Measurements from ENCODE around the gene FZD7. TPM values are rescaled to one million over a fixed set of nuclear protein-coding genes. Genes with fewer than 3 reads are reported as not detected.

FZD7 gene
- total RNA-seq, 2 donors from 2014 or later, result 0.67 to 1.6 TPM

DNA sequence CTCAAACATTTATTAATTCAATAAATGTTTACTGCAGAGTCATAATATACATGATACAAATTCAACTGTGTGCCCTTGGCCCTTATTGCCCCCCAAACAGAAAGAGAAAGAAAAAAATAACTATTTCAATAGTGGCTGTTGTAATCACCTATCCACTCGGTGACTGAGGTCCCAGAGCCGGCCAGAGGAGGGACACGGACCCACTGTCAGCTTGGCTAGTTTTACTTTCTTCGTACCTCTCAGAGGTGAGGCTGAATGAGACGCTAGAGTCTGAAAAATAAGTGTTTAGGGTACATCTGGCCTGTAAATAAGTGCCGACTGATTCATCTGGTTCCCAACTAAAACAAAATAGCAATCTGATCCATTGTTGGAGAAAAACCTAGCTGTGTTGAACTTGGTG, 31.3 kb upstream of the FZD7 start:
- no peaks in the 10 kb centered on the region for H3K36me3 Mint-ChIP-seq
- no peak overlapping the region for H3K4me3 Mint-ChIP-seq

GRCh38 chr2:202005272-202005887, 28.3 kb upstream of the FZD7 start:
- H3K27ac Mint-ChIP-seq, result no peak overlapping the region
- no peaks in the 10 kb centered on the region for H3K9me3 Mint-ChIP-seq
- no peak for DNase-seq (ENCODE audit: low spot score)
- peaks cover 6 to 18% of the 10 kb centered on the region in 2 donors for H3K27me3 Mint-ChIP-seq
- ATAC-seq, result no peak
- no peaks in the 10 kb centered on the region for H3K36me3 Mint-ChIP-seq
- H3K4me3 Mint-ChIP-seq, result no peak overlapping the region
- no peaks in the 10 kb centered on the region for H3K4me1 Mint-ChIP-seq (ENCODE audit: low read depth in 2 of 2)

More for the DNA sequence above, 31.3 kb upstream of the FZD7 start:
- no peak for ATAC-seq
- H3K9me3 Mint-ChIP-seq, result no peaks in the 10 kb centered on the region
- no peaks in the 10 kb centered on the region for H3K4me1 Mint-ChIP-seq (ENCODE audit: low read depth in 2 of 2)
- H3K27ac Mint-ChIP-seq, result no peak overlapping the region
- no peak for DNase-seq (ENCODE audit: low spot score)
- H3K27me3 Mint-ChIP-seq, result peaks cover 10% of the 10 kb centered on the region in 2 donors

- Mint-ChIP-seq H3K27ac (no peak overlapping the region), H3K36me3 (no peaks in the 10 kb centered on the region), H3K27me3 (peaks cover 8 to 26% of the 10 kb centered on the region in 2 donors), H3K4me1 (ENCODE audit: low read depth in 2 of 2) (no peaks in the 10 kb centered on the region), H3K4me3 (no peak overlapping the region), H3K9me3 (no peaks in the 10 kb centered on the region)
- DNase-seq (ENCODE audit: low spot score) (no peak), ATAC-seq (no peak)
Measured at GRCh38 chr2:202006301-202006700, 27.4 kb upstream of the FZD7 start.

DNA sequence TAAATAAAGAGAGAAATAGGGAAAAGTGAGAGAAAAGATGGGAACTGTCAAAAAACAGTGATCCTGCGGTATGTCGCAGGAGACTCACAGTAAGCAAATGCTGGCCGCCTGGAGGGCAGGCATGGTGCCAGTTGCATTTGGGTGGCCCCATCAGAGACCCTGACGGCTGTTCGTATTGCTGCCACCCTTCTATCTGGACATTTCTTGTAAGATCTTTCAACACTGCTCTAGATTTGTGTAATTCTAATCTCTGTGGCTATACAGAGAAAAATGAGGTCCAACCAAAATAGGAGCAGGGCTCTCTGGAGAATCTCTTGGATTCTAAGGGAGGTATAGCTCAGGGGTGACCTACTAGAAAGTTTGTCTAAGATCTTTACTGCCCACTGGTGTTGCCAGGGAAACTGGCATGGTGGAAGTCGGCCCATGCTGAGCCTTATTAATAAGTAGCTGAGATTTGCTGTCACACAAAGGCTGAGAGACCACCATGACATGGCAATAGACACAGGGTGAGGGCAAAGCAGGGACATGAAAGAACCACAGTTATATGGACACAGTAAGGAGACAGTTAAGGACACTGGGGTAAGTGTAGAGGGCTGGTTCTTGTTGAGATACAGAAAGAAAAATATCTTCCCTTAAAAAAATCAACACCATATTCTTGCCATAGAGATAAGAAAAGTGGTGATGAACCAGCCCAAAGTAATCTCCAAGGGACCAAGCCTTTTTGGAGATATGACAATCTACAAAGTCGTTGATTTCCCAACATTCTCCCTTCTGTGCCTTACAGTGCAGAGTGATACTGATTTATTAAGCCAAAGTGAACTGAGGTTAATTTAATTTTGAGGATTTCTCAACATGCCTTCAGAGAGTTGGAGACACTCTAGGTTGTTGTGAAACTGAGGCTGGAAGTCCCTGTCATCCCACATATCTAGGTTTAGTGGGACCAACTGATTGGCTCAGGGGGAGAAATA, 26.4 kb upstream of the FZD7 start:
- Mint-ChIP-seq H3K36me3 (no peaks in the 10 kb centered on the region), H3K27ac (no peak overlapping the region), H3K4me1 (ENCODE audit: low read depth in 2 of 2) (no peaks in the 10 kb centered on the region), H3K9me3 (no peaks in the 10 kb centered on the region), H3K4me3 (no peak overlapping the region), H3K27me3 (peaks cover 13 to 36% of the 10 kb centered on the region in 2 donors)
- peak; percentile 36 to 49 for ATAC-seq
- DNase-seq (ENCODE audit: low spot score), result no peak

GRCh38 chr2:202007983-202008354, 25.7 kb upstream of the FZD7 start:
- no peak overlapping the region for H3K27ac Mint-ChIP-seq
- H3K27me3 Mint-ChIP-seq, result peaks cover 13 to 42% of the 10 kb centered on the region in 2 donors
- H3K9me3 Mint-ChIP-seq, result no peaks in the 10 kb centered on the region
- ATAC-seq, result no peak
- no peak for DNase-seq (ENCODE audit: low spot score)
- H3K4me1 Mint-ChIP-seq (ENCODE audit: low read depth in 2 of 2), result no peaks in the 10 kb centered on the region
- H3K4me3 Mint-ChIP-seq, result no peak overlapping the region
- no peaks in the 10 kb centered on the region for H3K36me3 Mint-ChIP-seq

GRCh38 chr2:202009019-202009481, 24.6 kb upstream of the FZD7 start:
- Mint-ChIP-seq H3K4me1 (ENCODE audit: low read depth in 2 of 2) (no peaks in the 10 kb centered on the region), H3K27me3 (peaks cover 13 to 42% of the 10 kb centered on the region in 2 donors), H3K36me3 (no peaks in the 10 kb centered on the region), H3K4me3 (no peak overlapping the region), H3K27ac (no peak overlapping the region), H3K9me3 (no peaks in the 10 kb centered on the region)
- DNase-seq (ENCODE audit: low spot score), result no peak
- no peak for ATAC-seq

- Mint-ChIP-seq H3K27ac (no peak overlapping the region), H3K9me3 (no peaks in the 10 kb centered on the region), H3K36me3 (no peaks in the 10 kb centered on the region), H3K4me3 (no peak overlapping the region), H3K27me3 (peaks cover 13 to 47% of the 10 kb centered on the region in 2 donors), H3K4me1 (ENCODE audit: low read depth in 2 of 2) (no peaks in the 10 kb centered on the region)
- ATAC-seq (no peak), DNase-seq (ENCODE audit: low spot score) (no peak)
Measured at GRCh38 chr2:202009581-202009980, 24.1 kb upstream of the FZD7 start.

DNA sequence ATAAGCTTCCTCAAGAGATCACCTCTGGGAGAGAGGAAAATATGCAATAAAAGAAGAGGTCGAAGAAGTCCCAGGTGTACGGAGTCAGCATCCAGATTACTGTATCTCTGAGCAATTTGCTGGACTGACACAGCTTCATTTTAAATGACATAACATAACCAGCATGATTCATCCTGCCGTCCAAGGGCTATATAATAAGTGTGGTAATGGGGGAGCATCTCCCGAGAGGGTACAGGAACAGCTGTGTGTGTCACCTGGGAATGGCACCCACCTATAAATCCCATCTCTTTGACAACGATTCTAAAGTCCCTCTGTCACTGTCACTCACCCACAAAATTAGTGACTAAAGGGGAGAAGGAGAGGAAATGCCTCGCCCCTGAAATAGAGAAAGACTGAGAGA, 19.3 kb upstream of the FZD7 start:
- no peak overlapping the region for H3K4me3 Mint-ChIP-seq
- no peaks in the 10 kb centered on the region for H3K9me3 Mint-ChIP-seq
- no peaks in the 10 kb centered on the region for H3K36me3 Mint-ChIP-seq
- H3K27ac Mint-ChIP-seq, result no peak overlapping the region
- no peaks in the 10 kb centered on the region for H3K4me1 Mint-ChIP-seq (ENCODE audit: low read depth in 2 of 2)
- ATAC-seq (no peak), DNase-seq (ENCODE audit: low spot score) (no peak)
- peaks cover 18 to 57% of the 10 kb centered on the region in 2 donors for H3K27me3 Mint-ChIP-seq

DNA sequence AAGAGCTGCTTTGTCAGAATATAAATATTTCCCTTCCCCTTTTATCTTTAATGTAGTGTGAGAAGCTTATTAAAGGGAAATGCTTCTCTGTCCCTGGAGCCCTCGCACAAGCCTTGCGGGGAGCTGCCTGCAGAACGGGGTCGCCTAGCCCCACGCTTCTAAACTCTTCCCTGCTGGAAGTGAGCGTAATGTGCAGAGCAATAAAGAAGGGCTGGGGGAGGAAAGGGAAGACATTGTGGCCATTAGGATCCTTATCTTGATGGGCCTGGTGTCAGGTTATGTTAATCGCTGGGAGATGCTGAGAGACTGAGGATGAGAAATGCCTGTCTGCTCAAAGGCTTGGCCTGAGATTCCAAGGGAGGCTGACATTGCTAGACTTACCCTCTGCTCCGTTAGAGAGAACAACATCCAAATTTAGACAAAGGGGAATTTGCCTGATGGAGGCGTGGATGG, 18.9 kb upstream of the FZD7 start:
- Mint-ChIP-seq H3K4me1 (ENCODE audit: low read depth in 2 of 2) (no peaks in the 10 kb centered on the region), H3K27me3 (peaks cover 18 to 54% of the 10 kb centered on the region in 2 donors), H3K27ac (no peak overlapping the region), H3K36me3 (no peaks in the 10 kb centered on the region), H3K9me3 (no peaks in the 10 kb centered on the region), H3K4me3 (no peak overlapping the region)
- ATAC-seq (no peak), DNase-seq (ENCODE audit: low spot score) (no peak)

DNA sequence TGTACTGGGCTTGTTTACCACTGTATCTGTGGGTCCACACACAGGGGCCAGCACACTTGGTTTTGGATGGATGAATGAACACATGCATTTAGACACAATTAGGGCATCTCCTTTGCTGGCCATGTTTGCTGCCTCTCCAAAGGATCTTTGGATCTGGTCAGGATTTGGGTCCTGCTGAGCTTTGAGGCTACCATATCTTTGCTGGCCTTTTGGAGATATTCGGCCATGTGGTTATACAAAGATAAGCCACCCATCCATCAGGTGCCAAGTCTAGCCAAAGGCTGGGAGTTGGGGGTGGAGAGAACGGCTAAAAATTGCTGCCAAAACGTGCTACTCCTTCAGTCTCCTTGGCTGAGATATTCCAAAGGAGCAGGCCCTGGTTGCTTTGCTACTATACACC, 18.2 kb upstream of the FZD7 start:
- ATAC-seq, result no peak
- Mint-ChIP-seq H3K4me1 (ENCODE audit: low read depth in 2 of 2) (no peaks in the 10 kb centered on the region), H3K9me3 (no peaks in the 10 kb centered on the region), H3K4me3 (no peak overlapping the region), H3K36me3 (no peaks in the 10 kb centered on the region), H3K27ac (no peak overlapping the region), H3K27me3 (peaks cover 18 to 47% of the 10 kb centered on the region in 2 donors)
- DNase-seq (ENCODE audit: low spot score), result no peak

GRCh38 chr2:202016579-202017227, 17.0 kb upstream of the FZD7 start:
- no peaks in the 10 kb centered on the region for H3K4me1 Mint-ChIP-seq (ENCODE audit: low read depth in 2 of 2)
- no peaks in the 10 kb centered on the region for H3K36me3 Mint-ChIP-seq
- DNase-seq (ENCODE audit: low spot score) (no peak), ATAC-seq (no peak)
- no peak overlapping the region for H3K4me3 Mint-ChIP-seq
- no peaks in the 10 kb centered on the region for H3K9me3 Mint-ChIP-seq
- no peak overlapping the region for H3K27ac Mint-ChIP-seq
- peaks cover 14 to 36% of the 10 kb centered on the region in 2 donors for H3K27me3 Mint-ChIP-seq

DNA sequence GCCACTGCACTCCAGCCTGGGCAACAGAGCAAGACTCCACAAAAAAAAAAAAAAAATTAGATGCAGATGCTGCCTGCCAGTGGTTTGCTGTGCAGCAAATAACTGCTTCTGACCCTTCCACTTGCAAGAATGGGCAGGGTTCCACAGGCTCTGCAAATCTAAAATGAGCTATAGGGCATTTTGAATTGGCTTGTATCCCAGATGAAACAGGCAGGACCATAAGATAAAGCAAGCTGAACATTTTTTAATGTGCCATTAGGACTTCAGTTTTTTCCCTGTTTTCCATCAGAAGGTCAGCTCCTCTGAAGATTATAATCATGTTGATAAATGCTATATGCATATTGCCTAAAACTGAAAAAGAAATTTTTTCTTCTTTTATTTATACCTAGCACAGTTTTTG, 15.7 kb upstream of the FZD7 start:
- Mint-ChIP-seq H3K9me3 (no peaks in the 10 kb centered on the region), H3K4me1 (ENCODE audit: low read depth in 2 of 2) (no peaks in the 10 kb centered on the region), H3K36me3 (no peaks in the 10 kb centered on the region), H3K27ac (no peak overlapping the region), H3K4me3 (no peak overlapping the region), H3K27me3 (peaks cover 11 to 24% of the 10 kb centered on the region in 2 donors)
- DNase-seq (ENCODE audit: low spot score), result no peak
- ATAC-seq, result no peak

- DNase-seq (ENCODE audit: low spot score), result no peak
- H3K9me3 Mint-ChIP-seq, result no peaks in the 10 kb centered on the region
- no peaks in the 10 kb centered on the region for H3K36me3 Mint-ChIP-seq
- H3K27me3 Mint-ChIP-seq, result peaks cover 11 to 24% of the 10 kb centered on the region in 2 donors
- no peak overlapping the region for H3K4me3 Mint-ChIP-seq
- no peak overlapping the region for H3K27ac Mint-ChIP-seq
- no peaks in the 10 kb centered on the region for H3K4me1 Mint-ChIP-seq (ENCODE audit: low read depth in 2 of 2)
- no peak for ATAC-seq
Measured at GRCh38 chr2:202018950-202019349, 14.7 kb upstream of the FZD7 start.

Measured in natural killer cell treated with Interleukin-12 subunit alpha and Interleukin-12 subunit beta and Interleukin-15 and Interleukin-18, amount 100 ng/mL, for 72 hours (primary cell).